Epithelial cell of esophagus (primary cell): ENCODE data around the gene CCHCR1.
"Not testable (repeated sequence)": the region's sequence is repeated elsewhere in the genome, so short reads cannot be mapped to it uniquely, and the experiment has no call there.

Experiments
- DNase-seq: peaks from one replicate; pipeline ENCODE4 v3.0.0; 2010; ENCODE audit warnings: low read depth
- H3K4me3 ChIP-seq: 2 replicates; pipeline ENCODE4 v1.5.1; 2011; ENCODE audit warnings: mild to moderate bottlenecking, low read length, control low read depth
- CTCF ChIP-seq: IDR thresholded peaks from 2 replicates; pipeline ENCODE4 v1.5.1; 2011; ENCODE audit warnings: low read depth, mild to moderate bottlenecking, low read length, control low read depth, inconsistent platforms; ENCODE audit not compliant: insufficient read depth; ENCODE audit errors: missing control alignments

The CCHCR1 gene

GRCh38 chr6:31186052-31186734 is 28.6 kb upstream of the CCHCR1 start:
- TF ChIP-seq CTCF = no peak
- DNase-seq = peak; percentile 71
- peak overlapping the region; percentile 42 for H3K4me3 ChIP-seq

DNA sequence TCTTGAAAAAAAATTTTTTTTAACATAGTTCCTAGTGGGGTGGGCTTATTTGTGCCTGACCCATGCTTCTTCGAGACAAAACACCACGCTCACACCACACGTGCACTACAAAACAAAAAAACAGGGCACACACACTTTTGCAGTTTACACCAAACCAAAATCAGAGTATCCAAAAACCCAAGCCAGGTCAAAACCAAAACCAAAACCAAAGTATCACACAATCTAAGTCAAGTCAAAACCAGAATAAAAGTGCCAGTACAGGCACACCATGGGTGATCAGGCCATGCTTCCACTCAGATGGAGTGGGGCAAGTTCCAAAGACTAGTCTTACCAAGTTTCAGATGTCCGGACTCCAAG is 28.1 kb upstream of the CCHCR1 start:
- H3K4me3 ChIP-seq = peak overlapping the region; percentile 42
- DNase-seq = not testable (repeated sequence)

DNA sequence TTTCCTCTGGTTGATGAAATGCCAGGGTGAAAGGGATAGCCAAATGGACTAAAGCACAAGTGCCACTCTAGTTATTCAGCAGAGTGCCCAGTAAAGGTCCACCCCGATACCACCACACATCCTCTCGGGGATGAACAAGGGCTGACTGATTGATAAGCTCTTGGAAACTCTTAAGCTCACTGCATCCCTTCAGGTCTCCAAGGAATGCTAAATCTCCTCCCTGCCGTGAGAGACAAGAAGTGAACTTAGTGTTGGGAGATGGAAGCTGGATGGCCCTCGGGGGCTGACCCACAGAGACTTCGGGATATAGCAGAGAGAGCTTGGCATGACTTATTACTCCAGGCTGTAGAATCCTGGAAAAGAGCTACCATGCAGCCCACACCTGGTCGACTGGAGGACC is 26.3 kb upstream of the CCHCR1 start:
- DNase-seq, H3K4me3 ChIP-seq: not testable (repeated sequence)

DNA sequence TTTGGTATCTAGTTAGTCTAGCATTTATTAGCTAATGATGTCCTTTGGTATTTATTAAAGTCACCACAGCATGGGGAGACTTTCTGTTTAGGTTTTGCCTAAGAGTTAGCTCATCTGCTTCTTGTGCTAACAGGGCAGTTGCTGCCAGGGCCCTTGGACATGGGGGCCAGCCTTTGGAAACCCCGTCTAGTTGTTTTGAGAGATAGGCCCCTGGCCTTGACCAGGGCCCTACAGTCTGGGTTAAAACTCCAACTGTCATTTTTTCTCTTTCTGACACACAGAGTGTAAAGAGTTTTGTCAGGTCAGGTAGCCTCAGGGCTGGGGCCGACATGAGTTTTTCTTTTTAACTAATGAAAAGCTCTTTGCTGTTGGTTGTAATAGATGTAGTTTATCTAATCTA is 25.7 kb upstream of the CCHCR1 start:
- not testable (repeated sequence) for H3K4me3 ChIP-seq

GRCh38 chr6:31180500-31180899 is 22.9 kb upstream of the CCHCR1 start:
- TF ChIP-seq CTCF = no peak
- DNase-seq = peak; percentile 60
- H3K4me3 ChIP-seq = peak overlapping the region; percentile 40

More for the DNA sequence above, 25.7 kb upstream of the CCHCR1 start:
- DNase-seq = not testable (repeated sequence)

- H3K4me3 ChIP-seq = peak overlapping the region; percentile 40
- no peak for TF ChIP-seq CTCF
- DNase-seq = no peak
Measured at GRCh38 chr6:31179896-31180295, 22.3 kb upstream of the CCHCR1 start.

DNA sequence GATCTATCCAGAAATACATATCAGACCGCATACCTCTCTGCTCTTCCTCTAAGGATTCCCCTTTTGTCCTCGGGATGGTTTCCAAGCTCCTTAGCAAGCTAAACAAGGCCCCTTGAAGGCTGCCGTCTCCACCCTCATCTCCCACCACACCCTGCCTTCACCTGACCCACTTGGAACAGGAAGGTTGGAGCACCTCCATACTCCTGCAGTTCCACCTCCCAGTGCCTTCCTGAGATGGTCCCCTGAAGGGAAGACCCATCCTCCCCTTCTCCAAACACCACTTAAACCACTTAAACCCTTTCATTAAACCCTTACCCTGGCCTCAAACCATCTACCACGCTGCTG is 21.4 kb upstream of the CCHCR1 start:
- H3K4me3 ChIP-seq = no peak overlapping the region
- no peak for TF ChIP-seq CTCF
- no peak for DNase-seq

- no peak for DNase-seq
- H3K4me3 ChIP-seq = no peak overlapping the region
- no peak for TF ChIP-seq CTCF
Measured at GRCh38 chr6:31178143-31179041, 20.8 kb upstream of the CCHCR1 start.
